GM18873 (cell line): ENCODE data around the gene FBXO28.
A peak's percentile ranks its signal among the peaks of the same experiment; 100 is the strongest.
"Not testable (repeated sequence)": the region's sequence is repeated elsewhere in the genome, so short reads cannot be mapped to it uniquely, and the experiment has no call there.

Experiments used
- ATAC-seq: cut with Tn5 transposase; IDR thresholded peaks from one replicate; pipeline ENCODE4 v1.9.1; 2021; ENCODE audit warnings: mild to moderate bottlenecking, moderate library complexity, moderate number of reproducible peaks; ENCODE audit not compliant: unreplicated experiment, low FRiP score

FBXO28 gene

DNA sequence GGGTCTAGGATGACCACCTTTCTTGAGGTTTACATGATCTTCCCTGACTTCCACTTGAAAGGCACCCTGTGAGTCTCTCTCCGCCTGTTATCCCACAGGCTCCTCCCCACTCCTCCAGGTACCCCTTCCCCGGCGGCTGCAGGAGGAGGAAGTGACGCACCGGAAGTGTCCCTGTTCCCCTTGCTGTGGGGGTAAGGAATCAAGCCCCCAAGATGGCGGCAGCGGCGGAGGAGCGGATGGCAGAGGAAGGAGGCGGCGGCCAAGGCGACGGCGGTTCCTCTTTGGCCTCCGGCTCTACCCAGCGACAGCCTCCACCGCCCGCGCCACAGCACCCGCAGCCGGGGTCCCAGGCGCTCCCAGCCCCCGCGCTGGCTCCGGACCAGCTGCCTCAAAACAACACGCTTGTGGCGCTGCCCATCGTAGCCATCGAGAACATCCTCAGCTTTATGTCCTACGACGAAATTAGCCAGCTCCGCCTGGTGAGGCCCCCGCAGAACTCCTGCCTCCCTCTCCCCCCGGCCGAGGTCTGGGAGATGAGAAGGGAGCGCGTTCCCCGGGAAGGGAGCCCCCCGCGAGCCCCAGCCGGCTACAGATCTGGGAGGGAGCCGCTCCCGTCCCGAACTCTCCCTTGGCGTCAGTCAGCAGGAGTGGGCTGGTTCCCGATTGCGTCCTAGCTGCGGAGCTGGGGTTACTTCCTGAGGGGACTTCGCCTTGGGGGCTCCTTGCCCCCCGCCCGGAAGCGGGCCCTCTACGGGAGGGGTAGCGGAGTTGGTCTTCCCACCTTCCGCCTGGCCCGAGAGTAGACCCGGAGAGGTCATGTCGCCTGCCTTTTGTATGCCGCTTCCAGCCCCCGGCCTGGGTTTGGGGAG lies at the start of gene FBXO28:
TSS of gene FBXO28 (plus strand) at position 194 of the 869 bp plus-strand sequence. CDS start at position 213, 19 bp downstream.
- peak; percentile 93 for ATAC-seq

GRCh38 chr1:224064150-224064549 lies 49.8 kb upstream of the FBXO28 start:
- no peak for ATAC-seq

- ATAC-seq = no peak
Measured at GRCh38 chr1:224065455-224065854, 48.5 kb upstream of the FBXO28 start.

- ATAC-seq = no peak
Measured at GRCh38 chr1:224067207-224067606, 46.7 kb upstream of the FBXO28 start.

GRCh38 chr1:224067621-224068457 lies 46.1 kb upstream of the FBXO28 start:
- no peak for ATAC-seq

GRCh38 chr1:224068458-224069072 lies 45.3 kb upstream of the FBXO28 start:
- no peak for ATAC-seq

DNA sequence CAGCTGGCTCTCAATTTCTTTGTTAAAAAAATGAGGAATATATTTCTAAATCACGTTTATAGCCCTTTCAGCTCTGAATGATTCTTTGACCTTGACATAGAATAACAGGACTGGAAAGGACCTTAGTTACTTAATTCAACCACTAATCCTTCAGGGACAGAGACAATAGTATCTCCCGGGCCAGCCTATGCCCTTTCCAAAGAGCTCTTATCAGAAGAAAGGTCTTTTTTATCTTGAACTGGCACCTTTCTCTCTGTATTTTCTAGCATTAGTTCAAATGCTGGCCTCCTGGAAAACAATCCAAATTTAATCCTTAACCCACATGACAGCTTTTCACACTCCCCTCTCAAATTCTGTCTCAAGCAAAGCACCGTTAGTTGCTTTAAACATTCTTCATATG lies 44.8 kb upstream of the FBXO28 start:
- ATAC-seq = no peak

GRCh38 chr1:224070521-224070920 lies 43.4 kb upstream of the FBXO28 start:
- no peak for ATAC-seq

- no peak for ATAC-seq
Measured at GRCh38 chr1:224076407-224076806, 37.5 kb upstream of the FBXO28 start.

GRCh38 chr1:224079644-224080043 lies 34.3 kb upstream of the FBXO28 start:
- not testable (repeated sequence) for ATAC-seq

DNA sequence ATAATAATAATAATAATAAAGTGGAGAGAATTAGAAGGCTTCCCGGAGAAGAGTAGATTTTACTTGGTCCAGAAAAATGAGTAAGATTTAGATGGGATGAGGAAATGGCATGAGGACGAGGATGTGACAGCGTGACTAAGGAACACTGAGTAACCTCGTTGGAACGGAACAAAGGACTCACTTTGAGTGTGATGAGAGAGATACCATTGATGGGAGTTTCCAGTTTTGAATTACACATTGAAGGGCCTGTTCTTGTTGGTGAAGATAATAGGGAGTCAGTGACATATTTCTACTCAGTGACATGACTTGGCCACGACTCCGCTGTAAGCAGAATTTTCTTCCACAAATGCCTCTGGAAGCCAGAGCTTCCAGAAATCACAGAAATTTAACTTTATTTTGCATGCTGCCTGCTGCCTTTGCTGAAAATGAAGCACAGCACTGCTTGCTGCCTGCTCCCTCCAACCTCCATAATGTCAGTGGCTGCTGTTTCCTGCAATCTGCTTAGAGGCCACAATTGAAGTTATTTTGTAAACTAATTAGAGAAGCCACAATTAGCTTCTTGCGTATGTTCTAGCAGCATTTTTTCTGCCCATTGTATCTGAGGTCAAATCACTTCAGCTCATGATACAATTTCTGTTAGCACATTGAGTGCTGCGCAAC lies 33.7 kb upstream of the FBXO28 start:
- no peak for ATAC-seq

DNA sequence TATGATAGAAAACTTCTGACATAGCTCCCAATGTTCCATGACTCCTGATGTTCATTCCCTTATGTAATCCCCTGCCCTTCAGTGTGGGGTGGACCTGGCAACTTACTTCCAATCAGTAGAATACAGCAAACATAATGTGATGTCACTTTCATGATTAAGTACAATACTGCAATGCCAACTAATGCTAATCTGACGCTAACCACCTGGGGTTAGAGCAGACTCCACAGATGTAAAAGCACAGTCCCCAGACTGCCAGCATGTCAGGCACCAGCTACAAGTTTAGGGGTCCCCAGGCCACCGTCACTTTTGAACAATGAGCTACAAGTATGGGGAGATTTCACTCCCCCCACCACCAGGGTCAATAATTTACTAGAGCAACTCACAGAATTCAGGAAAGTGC lies 32.3 kb upstream of the FBXO28 start:
- ATAC-seq = no peak

GRCh38 chr1:224082146-224082545 lies 31.8 kb upstream of the FBXO28 start:
- ATAC-seq = no peak

GRCh38 chr1:224084867-224085266 lies 29.0 kb upstream of the FBXO28 start:
- ATAC-seq = no peak

GRCh38 chr1:224085421-224086108 lies 28.3 kb upstream of the FBXO28 start:
- ATAC-seq = no peak

GRCh38 chr1:224087286-224087794 lies 26.6 kb upstream of the FBXO28 start:
- no peak for ATAC-seq

DNA sequence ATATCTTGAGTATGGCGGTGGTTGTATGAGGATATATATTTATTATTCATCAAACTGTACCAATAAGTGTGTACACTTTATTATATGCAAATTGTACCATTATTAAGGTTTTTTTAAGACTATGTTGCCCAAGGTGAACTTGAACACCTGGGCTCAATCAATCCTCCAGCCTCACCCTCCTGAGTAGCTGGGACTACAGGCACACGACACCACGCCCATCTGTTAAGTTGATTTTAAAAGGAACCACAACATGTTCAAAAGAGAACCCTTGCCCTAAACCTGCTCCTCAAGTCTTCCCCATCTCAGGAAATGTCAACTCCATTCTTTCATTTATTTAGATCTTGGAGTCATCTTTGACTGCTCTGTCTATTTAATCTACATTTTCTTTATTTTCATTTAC lies 24.3 kb upstream of the FBXO28 start:
- no peak for ATAC-seq

DNA sequence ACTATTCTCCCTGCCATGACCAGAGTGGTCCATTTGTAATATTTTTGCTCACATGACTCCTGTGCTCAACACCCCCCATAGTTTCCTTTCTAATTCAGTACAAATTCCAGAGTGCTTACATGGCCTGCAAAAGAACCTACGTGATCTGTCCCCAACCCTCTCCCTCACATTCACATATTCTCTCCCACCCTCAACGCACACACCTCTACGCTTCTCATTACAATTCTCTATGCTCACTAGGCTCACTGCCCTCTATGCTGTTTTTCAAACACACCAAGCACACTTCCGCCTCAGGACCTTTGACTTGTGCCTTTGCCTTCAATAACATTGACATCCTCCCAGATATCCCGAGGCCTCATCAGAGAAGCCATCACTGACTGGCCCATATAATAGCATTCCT lies 23.8 kb upstream of the FBXO28 start:
- ATAC-seq = no peak

DNA sequence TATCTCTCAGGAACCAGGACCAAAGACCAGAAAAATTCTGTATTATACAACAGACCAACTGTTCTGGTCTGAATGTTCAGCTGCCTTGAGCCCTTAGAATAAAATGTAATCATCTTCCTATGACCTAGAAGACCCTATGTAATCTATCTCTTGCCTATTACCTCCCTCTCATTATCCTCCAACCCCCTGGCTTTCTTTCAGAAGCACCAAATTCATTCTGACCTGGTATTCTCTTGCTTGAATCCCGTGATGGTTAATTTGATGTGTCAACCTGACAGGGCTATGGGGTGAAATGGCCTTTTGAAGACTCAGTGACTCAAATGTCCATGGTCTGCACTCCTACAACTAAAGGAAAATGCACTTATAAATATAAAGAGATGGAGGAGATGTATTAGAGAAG lies 21.8 kb upstream of the FBXO28 start:
- no peak for ATAC-seq

DNA sequence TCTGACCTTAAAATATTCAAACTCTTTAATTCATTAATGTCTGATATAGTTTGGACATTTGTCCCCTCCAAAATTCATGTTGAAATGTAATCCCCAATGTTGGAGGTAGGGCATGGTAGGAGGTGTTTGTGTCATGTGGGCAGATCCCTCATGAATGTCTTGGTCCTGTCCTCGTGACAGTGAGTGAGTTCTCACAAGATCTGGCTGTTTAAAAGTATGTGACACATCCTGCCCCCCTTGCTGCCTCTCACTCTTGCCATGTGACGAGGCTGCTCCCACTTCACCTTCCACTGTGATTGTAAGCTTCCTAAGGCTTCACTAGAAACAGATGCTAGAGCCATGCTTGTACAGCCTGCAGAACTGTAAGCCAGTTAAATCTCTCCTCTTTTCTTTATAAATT lies 21.3 kb upstream of the FBXO28 start:
- no peak for ATAC-seq
